ENCODE data around the gene ZNF576.

DNA sequence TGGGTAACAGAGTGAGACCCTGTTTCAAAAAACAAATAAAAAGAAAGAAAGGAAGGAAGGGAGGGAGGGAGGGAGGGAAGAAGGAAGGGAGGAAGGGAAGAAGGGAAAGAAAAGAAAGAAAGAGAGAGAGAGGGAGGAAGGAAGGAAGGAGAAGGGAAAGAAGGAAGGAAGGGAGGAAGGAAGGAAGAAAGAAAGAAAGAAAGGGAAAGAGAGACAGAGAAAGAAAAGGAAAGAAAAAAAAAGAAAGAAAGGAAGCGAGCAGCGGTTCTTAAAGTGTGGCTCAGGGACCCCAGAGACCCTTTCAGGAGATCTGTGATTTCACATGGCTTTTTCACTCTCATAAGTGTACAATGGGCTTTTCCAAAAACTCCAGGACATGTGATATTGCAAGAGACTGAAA is 53.1 kb downstream of the ZNF576 start:
- no peak for TF ChIP-seq POLR2A (IDR thresholded peaks at IDR 0.05; ENCODE audit: low read length)
- TF ChIP-seq GATA1 (IDR thresholded peaks at IDR 0.05; ENCODE audit: low read depth, low read length), result no peak
